Measurements from ENCODE around the gene LRRTM4. TPM values are rescaled to one million over a fixed set of nuclear protein-coding genes. Genes with fewer than 3 reads are reported as not detected.

The LRRTM4 gene
- total RNA-seq, 1 donor from 2014 or later: 0.55 TPM

DNA sequence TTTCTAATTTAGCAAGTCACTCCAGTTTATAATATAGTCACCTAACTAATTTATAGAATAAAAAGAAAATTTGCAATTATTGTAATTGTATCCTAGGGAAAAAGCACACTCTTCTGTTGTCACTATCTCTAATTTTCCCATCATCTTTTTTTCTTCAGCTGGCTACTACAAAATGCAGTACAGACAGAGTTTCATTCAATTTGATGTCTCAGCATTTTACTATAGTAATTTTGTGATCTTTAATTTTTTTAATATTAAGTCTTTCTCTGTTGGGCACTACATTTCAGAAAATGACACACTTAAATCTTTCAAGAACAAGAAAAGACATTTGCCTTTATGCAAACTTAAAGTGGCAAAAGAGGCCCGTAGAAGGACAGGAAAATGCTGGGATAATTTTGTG lies 118.0 kb downstream of the LRRTM4 start:
- no peaks in the 10 kb centered on the region for H3K36me3 ChIP-seq
- H3K9me3 ChIP-seq (replicated peaks): no peaks in the 10 kb centered on the region
- TF ChIP-seq, protein P1, sequence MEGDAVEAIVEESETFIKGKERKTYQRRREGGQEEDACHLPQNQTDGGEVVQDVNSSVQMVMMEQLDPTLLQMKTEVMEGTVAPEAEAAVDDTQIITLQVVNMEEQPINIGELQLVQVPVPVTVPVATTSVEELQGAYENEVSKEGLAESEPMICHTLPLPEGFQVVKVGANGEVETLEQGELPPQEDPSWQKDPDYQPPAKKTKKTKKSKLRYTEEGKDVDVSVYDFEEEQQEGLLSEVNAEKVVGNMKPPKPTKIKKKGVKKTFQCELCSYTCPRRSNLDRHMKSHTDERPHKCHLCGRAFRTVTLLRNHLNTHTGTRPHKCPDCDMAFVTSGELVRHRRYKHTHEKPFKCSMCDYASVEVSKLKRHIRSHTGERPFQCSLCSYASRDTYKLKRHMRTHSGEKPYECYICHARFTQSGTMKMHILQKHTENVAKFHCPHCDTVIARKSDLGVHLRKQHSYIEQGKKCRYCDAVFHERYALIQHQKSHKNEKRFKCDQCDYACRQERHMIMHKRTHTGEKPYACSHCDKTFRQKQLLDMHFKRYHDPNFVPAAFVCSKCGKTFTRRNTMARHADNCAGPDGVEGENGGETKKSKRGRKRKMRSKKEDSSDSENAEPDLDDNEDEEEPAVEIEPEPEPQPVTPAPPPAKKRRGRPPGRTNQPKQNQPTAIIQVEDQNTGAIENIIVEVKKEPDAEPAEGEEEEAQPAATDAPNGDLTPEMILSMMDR (IDR thresholded peaks at IDR 0.05; ENCODE audit: borderline replicate concordance): no peak
- H3K4me3 ChIP-seq: no peak overlapping the region
- H3K27me3 ChIP-seq (ENCODE audit: low read depth): no peaks in the 10 kb centered on the region
- no peak overlapping the region for H3K27ac ChIP-seq (replicated peaks)
- DNase-seq: no peak
- intact Hi-C loops (cut with micrococcal nuclease): no loop called here
- no peaks in the 10 kb centered on the region for H3K4me1 ChIP-seq

DNA sequence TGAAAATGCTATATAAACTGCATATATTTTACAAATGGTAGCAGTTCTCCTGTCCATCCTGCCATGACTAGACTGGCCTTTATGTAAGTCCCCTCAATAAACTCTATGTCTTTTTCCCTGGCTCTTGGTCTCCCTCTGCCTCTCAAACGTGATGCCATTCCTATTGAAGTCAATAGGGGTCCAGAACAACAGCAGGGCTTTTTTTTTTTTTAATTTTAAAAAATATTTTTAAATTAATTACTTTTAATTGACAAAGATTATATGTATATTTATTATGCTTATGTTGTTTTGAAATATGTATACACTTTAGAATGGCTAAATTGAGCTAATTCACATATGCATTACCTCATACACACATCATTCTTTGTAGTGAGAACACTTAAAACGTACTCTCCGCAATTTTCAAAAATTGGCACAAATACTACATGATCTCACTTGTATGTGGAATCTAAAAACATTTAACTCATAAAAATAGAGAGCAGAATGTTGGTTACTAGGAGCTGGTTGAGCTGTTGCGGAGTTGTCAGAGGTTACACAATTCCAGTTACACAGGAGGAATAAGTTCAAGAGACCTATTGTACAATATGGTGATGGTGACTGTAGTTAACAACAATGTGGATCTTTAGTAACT lies 123.1 kb downstream of the LRRTM4 start:
- Histone ChIP-seq H3K36me3 (no peaks in the 10 kb centered on the region), H3K9me3 (replicated peaks) (no peaks in the 10 kb centered on the region), H3K4me1 (no peaks in the 10 kb centered on the region), H3K27ac (replicated peaks) (no peak overlapping the region), H3K4me3 (no peak overlapping the region), H3K27me3 (ENCODE audit: low read depth) (no peaks in the 10 kb centered on the region)
- DNase-seq: no peak
- TF ChIP-seq, protein P1 (IDR thresholded peaks at IDR 0.05; ENCODE audit: borderline replicate concordance): no peak
- intact Hi-C loops (cut with micrococcal nuclease): no loop called here

DNA sequence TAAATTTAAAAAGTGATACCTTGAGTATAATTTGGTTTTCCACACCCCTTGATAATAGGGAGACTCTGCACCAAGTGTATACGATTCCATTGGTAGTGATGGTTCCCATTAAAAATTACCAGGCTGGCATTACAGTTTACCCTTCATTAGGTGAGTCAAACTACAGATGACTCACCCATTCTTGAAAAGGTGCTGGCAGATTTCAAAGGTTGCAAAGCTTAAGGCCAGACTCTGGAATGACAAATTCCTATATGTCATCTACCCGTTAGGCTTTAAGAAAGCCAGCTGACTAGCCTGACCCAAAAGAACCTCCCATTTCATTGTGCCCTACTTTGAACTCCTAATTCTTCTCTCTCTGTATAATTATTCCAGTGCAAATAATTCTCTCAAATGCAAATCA lies 124.4 kb downstream of the LRRTM4 start:
- Histone ChIP-seq H3K36me3 (no peaks in the 10 kb centered on the region), H3K27me3 (ENCODE audit: low read depth) (no peaks in the 10 kb centered on the region), H3K27ac (replicated peaks) (no peak overlapping the region), H3K9me3 (replicated peaks) (no peaks in the 10 kb centered on the region), H3K4me3 (no peak overlapping the region), H3K4me1 (no peaks in the 10 kb centered on the region)
- intact Hi-C loops (cut with micrococcal nuclease): no loop called here
- DNase-seq: no peak
- TF ChIP-seq, protein P1 (IDR thresholded peaks at IDR 0.05; ENCODE audit: borderline replicate concordance): no peak

DNA sequence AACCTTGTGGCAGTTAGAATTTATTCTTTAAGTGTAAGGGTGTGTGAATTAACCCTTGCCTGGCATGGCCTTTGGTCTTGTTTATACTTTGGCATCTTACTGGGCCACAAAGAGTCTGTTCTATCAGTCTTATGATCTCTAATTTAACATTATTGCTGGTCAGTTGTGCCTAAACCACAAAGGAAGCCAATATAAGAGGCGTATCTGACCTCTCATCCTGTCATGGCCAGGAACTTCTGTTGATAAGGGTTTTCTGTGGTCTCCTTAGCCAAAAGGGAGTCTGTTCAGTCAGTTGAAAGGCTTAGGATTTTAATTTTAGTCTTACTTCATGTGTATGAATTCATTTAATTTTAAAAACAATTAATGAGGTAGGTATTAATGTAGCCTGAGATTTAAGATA lies 127.2 kb downstream of the LRRTM4 start:
- intact Hi-C loops (cut with micrococcal nuclease): no loop called here
- no peaks in the 10 kb centered on the region for H3K36me3 ChIP-seq
- no peak overlapping the region for H3K27ac ChIP-seq (replicated peaks)
- no peaks in the 10 kb centered on the region for H3K27me3 ChIP-seq (ENCODE audit: low read depth)
- no peaks in the 10 kb centered on the region for H3K4me1 ChIP-seq
- no peak overlapping the region for H3K4me3 ChIP-seq
- TF ChIP-seq, protein P1 (IDR thresholded peaks at IDR 0.05; ENCODE audit: borderline replicate concordance): no peak
- H3K9me3 ChIP-seq (replicated peaks): no peaks in the 10 kb centered on the region
- DNase-seq: no peak

DNA sequence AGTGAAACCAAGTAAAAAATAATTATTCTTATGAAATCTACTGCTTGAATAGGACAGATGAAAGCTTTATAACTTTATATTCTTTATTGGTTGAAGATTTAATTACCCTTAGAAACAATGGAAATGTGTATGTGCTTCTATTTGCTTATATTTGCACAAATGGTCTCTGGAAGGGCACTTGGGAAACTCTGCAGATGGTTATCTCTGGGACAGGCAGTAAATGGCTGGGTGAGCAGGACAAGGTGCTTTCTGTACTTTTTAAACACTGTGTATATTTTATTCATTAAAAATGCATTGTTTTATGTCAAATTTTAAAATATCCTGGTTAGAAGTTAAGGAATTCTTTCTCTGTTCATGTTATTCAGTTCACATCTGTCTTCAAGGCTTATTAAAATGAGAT lies 131.1 kb downstream of the LRRTM4 start:
- TF ChIP-seq, protein P1 (IDR thresholded peaks at IDR 0.05; ENCODE audit: borderline replicate concordance): no peak
- Histone ChIP-seq H3K4me1 (no peaks in the 10 kb centered on the region), H3K9me3 (replicated peaks) (no peaks in the 10 kb centered on the region), H3K4me3 (no peak overlapping the region), H3K36me3 (no peaks in the 10 kb centered on the region), H3K27ac (replicated peaks) (no peak overlapping the region), H3K27me3 (ENCODE audit: low read depth) (no peaks in the 10 kb centered on the region)
- intact Hi-C loops (cut with micrococcal nuclease): no loop called here
- DNase-seq: no peak
